ENCODE measurements around the gene NBPF12.
"Not testable (repeated sequence)": the region's sequence is repeated elsewhere in the genome, so short reads cannot be mapped to it uniquely, and the experiment has no call there.

Gene NBPF12, protein sequence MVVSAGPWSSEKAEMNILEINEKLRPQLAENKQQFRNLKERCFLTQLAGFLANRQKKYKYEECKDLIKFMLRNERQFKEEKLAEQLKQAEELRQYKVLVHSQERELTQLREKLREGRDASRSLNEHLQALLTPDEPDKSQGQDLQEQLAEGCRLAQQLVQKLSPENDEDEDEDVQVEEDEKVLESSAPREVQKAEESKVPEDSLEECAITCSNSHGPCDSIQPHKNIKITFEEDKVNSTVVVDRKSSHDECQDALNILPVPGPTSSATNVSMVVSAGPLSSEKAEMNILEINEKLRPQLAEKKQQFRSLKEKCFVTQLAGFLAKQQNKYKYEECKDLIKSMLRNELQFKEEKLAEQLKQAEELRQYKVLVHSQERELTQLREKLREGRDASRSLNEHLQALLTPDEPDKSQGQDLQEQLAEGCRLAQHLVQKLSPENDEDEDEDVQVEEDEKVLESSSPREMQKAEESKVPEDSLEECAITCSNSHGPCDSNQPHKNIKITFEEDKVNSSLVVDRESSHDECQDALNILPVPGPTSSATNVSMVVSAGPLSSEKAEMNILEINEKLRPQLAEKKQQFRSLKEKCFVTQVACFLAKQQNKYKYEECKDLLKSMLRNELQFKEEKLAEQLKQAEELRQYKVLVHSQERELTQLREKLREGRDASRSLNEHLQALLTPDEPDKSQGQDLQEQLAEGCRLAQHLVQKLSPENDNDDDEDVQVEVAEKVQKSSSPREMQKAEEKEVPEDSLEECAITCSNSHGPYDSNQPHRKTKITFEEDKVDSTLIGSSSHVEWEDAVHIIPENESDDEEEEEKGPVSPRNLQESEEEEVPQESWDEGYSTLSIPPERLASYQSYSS (N-terminal part only)

DNA sequence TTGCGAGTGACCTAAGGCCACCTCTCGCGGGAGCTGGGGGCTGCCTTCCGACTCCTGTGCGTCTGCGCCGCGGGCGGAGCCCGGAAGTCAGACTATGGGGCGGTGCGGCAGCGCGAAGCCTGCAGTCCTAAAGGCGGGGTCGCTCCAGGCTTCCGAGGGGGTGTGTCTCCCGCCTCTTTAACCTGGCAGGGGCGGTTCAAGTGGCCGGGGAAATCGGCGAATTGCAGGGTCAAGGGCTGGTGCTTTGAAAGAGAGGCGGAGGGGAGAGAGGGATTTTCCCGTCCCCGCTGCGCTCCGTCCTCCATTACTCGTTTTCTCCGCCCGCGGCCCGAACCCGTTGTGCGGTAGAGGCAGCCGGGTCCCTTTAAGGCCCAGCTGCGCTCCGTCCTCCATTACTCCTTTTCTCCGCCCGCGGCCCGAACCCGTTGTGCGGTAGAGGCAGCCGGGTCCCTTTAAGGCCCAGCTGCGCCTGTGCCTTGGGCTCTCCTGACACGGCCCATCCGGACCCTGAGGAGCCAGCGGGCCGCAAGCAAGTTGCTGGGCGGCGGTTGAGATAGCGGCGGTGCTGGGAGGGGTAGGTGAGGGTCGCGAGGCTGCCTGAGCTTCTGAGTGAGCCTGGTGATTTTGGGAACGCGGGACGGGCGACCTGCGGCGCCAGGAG, at the start of gene NBPF12:
TSS of gene NBPF12 (plus strand) at position 83 of the 661 bp plus-strand sequence. CDS start 21,820 bp downstream, outside the sequence.
- DNase-seq: peak; percentile 81

DNA sequence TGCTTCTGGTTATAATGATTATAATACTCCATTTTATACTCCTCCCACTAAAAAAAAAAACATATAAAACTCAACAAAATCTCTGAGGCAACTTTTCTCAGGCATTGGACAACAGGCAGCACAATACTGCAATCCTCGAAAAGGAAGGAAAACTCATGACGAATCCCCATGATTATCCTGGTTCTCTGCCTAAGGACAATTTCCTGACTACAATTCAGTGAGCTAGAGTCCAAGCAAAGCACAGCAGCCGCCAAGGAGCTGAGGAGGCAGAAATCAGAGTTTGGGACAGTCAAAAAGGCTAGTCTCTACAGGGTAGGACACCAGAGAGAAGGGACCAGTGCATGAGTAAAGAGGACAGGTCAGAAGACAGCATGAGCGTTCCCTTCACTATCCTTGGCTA, 46.8 kb upstream of the NBPF12 start:
- DNase-seq: not testable (repeated sequence)

DNA sequence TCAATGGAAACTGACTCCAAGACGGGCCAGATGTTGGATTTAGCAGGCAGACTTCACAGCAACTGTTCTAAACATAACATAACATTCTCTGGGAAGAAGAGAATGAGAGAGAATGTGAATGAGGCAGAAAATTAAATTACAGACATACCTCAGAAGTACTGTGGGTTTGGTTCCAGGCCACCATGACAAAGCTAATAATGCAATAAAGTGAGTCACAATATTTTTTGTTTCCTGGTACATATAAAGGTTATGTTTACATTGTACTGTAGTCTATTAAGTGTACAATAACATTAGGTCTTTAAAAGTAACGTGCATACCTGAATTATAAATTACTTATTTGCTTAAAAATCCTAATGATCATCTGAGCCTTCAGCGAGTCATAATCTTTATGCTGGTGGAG, 45.8 kb upstream of the NBPF12 start:
- not testable (repeated sequence) for DNase-seq

DNA sequence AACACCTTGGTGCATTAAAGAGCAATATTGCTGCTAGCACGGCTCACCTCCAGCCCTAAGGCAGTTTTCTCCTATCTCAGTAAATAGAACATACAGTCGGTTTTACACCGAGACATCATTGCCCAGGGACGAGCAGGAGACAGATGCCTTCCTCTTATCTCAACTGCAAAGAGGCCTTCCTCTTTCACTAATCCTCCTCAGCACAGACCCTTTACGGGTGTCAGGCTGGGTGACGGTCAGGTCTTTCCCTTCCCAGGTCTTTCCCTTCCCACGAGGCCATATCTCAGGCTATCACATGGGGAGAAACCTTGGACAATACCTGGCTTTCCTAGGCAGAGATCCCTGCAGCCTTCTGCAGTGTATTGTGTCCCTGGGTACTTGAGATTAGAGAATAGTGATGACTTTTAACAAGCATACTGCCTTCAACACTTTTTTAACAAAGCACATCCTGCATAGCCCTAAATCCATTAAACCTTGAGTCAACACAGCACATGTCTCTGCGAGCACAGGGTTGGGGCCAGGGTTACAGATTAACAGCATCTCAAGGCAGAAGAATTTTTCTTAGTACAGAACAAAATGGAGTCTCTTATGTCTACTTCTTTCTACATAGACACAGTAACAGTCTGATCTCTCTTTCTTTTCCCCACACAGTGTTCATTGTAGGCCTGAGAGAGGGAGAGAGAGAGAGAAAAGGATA, 30.4 kb upstream of the NBPF12 start:
- DNase-seq: not testable (repeated sequence)

DNA sequence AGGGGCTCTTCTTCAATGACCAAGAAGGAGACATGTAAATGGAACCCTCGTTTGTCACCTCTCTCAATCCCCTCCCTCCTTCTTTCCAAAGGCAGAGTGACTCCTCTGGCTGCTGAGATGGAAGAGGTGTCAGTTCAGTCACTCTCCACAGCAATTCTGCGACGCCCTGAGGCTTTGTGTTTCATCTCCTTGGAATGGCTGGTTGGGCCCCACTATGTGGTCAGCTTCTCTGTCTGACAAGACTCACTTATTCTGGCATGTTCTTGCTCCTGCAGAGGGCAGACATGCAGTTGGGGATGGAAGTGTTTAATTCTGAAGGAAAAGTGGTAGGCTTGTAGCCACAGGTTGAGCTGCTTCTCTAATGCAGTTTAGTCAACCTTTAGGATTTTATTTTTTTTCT, 25.1 kb upstream of the NBPF12 start:
- not testable (repeated sequence) for DNase-seq

DNA sequence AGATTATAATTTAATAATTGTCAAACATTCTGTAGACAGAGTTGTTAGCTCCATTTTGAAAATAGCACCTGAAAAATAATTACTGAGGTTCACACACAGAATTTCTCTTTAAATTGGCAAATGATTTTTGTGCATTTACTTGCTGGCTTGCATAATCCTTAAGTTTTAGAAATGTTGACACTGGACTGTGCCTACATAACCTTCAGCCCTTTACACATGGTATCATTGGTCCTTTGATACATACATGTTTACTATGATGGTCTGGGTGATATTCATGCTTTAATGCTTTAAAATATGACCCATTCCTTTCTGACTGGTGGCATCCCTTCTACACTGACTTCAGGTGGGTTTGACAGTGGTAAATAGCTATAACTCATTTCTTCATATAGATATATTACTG, 17.3 kb upstream of the NBPF12 start:
- not testable (repeated sequence) for DNase-seq

DNA sequence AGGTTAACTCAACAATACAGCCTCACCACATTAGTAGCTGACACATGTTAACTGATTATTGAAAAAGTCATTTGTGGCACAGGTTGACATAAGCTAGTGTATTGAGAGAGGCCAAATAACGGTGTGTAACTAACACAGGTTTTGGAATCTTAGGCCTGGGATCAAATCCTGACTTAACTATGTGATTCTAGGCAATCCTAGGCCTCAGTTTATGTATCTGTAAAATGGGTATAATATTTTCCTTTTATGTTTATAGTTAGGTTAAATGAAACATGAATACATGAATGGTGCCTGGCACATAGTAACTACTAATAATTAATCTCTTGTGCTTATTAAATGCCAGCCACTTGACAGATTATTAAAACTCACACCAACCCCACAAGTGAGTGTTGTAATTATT, 15.5 kb upstream of the NBPF12 start:
- not testable (repeated sequence) for DNase-seq

DNA sequence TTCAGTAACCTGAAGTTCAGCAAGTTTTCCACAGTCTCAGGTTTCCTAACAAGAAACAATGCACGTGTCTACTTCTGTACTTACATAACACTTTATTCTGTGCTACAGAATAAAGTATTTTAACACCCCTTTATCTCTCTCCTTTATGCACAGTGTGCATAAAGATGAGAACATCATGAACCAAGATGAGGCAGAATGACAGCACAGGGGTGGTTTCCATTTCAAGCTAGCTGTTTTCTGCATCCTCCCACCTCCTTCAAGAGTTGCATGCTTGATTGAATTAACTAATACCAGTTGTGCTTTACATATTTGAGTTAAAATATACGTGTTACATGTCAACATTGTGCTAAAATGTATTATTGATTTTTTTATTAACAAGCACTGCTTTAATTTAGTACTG, 14.0 kb upstream of the NBPF12 start:
- DNase-seq: not testable (repeated sequence)

DNA sequence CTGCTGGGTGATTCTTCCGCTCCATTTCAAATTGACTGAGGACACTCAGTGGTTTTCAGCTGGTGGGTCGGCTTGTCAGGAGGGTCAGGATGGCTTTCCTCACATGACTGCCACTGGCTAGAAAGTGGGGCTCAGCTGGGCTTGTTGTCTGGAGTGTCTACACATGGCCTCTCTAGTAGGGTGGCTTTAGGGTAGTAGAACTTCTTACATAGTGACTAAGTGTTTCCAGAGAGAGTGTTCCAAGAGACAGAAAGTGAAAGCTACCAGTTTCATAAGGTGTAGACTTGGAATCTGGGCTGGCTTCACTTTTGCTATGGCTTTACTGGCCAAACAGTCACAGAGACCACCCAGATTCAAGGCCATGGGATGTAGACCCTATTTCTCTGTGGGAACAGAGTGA, 11.7 kb upstream of the NBPF12 start:
- DNase-seq: not testable (repeated sequence)

DNA sequence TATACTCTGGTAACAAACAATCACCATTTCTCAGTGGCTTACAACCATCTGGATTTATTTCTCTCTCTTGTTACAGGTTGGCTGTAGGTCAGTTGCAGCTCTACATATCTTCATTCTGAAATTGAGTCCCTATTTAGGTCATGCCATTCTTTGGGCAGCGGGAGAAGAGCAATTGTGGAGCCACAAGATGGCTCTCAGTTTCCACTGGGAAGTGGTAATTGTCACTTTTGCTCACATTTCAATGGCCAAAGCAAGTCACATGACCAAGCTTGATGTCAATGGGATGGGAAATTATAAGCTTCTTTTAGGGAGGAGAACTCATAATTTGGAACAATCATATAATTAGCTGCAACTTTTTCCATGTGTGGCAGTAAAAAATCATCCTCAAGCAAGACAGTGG, 7.9 kb upstream of the NBPF12 start:
- not testable (repeated sequence) for DNase-seq

DNA sequence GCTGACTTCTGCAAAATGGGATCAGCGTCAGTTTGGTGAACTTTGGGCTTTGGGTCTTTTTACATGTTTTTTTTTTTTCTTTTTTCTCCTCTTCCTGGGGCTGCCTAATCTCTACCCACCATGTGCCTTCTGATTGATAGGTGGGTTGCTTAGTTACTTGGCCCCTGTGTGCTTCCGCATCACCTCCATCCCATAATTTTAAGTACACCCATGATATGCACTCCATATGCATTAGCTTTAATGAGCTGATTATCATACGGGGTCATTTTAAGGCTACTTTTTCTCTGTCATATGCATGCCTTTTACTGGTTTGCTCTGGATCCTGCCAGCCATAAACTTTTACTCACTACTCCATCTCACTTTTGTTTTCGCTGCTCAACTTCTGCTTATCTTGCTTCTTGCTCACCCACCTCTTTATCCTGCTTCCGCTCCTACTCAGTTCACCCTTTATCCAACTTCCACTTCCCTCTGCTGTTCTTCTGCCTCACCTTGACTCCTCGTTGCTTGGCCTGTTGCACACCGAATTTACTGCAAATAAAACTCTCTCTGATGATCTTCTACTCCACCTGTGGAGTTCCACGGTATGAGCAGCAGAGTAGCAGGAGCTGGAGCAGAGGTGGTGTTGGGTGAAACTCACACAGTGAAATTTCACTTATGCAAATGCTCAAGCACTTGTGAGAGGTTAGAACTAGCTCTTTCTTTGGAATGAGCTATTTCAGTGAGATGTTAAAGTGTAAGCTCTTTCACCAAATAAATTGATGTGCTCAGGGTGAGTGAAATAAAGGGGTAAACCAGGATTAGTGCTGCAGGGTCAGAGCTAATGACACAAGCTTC, 3.5 kb upstream of the NBPF12 start:
- not testable (repeated sequence) for DNase-seq

DNA sequence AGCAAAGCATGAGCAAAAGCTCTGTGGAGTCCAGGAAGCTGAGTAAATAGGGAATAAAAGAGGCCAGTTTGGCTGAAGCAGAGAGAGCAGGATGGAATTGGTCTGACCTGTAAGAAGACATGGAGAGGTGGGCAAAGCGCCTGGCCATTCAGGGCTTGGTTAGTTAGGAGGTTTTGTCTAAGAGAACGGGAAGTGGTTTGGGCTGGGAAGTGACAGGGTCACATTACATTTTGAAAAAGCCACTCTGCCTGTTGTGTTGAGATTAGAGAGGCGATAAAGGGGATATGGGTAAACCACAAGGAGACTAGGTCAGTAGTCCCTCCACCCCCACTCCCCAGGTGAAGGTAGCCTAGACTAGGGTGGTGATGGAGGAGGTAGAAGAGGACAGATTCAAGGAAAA, 662 bp upstream of the NBPF12 start:
- DNase-seq: not testable (repeated sequence)

DNA sequence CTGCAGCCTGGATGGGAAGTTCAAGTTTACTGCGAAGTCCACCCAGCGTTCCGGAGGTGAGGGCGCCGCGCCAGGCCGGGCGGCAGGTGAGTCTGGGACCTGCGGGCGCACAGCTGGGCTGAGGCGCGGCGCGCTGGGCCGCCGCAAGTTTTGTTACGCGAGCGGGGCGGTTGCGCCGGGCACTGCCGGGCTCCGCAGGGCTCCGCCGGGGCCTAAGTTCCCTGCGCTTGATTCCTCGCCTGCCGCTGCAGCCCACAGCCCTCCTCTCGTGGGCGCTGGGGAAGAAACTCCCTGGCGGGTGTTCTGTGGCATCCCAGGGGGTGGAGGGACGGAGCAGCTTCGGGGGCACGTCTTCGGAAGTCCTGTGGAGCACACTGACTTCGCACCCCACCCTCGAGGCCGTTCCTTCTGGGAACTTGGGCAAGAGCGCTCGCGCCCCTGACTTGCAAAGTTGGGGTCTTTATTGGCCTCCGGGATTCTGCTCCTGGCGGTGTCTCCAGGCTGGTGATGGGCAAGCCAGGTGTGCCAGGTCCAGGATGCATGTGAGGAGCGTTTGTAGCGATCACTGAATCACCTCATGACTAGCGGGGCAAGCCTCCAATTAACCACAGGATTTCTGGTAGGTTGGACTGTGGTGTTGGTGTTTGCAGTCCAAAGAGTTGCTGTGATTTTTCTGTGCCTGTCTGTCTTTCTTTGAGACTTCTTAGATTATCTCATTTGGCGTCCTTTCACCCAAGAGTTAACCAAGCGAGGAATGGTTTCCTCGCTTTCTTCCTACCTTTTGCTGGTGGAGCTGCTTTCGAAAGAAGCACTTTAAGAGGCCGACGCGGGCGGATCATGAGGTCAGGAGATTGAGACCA, 1.0 kb downstream of the NBPF12 start:
- DNase-seq: peak; percentile 8

DNA sequence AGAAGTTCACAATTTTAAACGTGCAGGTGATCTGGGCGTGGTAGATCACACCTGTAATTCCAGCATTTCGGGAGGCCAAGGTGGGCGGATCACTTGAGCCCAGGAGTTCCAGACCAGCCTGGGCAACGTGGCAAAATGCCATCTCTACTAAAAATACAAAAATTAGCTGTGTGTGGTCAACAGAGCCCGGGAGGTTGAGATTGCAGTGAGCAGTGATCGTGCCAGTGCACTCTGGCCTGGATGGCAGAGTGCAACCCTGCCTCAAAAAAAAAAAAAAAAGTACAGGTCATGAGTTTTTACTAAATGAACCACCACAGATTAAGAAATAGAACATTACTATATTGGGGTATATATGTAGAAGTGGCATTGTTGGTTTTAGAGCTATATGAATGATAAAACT, 2.2 kb downstream of the NBPF12 start:
- not testable (repeated sequence) for DNase-seq

DNA sequence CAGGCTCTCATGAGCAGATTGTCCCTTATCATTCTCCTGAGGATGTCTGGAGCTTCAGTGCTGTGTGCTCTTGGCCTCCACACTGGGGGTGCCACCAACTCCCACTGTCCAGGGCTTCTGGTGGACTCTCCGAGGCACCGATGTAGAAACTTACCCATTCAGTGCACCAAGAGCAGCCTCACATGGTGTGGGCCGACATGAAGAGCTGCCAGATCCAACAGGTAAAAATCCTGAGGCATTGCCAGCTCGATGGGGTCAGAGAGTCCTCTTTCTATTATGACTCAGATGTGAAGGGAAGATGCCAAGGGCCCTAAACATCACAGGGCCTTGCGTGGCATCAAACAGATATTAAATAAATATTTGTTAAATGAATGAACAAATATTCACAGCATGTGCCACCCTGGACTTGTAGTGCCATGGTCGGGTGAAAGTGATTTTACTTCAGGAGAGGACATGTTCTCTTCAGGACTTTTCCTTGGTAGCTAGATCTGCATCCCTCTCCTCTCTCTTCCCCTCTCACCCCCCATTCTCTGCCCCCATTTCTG, 5.3 kb downstream of the NBPF12 start:
- DNase-seq: not testable (repeated sequence)

DNA sequence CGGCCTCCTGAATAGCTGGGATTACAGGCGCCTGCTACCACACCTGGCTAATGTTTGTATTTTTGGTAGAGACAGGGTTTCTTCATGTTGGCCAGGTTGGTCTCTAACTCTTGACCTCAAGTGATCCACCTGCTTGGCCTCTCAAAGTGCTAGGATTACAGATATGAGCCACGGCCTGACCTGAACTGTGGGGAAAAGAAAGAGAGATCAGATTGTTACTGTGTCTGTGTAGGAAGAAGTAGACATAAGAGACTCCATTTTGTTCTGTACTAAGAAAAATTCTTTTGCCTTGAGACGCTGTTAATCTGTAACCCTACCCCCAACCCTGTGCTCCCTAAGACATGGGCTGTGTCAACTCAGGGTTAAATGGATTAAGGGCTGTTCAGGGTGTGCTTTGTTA, 10.0 kb downstream of the NBPF12 start:
- DNase-seq: not testable (repeated sequence)

DNA sequence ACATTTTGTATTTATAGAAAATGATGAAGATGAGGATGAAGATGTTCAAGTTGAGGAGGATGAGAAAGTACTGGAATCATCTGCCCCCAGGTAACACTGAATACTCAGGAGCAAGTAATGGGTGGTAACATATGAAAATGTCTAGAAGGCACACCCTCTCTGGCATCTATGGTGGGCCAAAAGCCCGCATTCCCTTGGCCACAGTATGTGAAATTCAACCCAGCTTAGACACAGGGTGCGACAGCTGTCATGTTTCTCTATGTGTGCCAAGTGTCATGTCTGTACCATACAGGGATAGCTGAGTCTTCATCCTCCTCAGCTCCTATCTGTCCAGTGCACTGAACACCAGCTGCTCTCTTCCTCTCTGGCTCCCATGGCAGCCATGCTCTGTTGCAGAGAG, 26.2 kb downstream of the NBPF12 start:
- DNase-seq: not testable (repeated sequence)

DNA sequence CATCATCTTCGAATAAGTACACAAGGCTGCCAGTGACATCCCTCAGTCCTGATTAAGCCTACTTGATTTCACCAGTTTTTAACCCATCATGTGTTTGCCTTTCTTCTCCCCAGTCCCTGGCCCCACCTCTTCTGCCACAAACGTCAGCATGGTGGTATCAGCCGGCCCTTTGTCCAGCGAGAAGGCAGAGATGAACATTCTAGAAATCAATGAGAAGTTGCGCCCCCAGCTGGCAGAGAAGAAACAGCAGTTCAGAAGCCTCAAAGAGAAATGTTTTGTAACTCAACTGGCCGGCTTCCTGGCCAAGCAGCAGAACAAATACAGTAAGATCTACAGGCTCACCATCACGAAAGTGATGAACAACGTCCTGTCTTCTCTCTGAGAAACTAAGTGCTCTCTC, 28.2 kb downstream of the NBPF12 start:
- DNase-seq: not testable (repeated sequence)

DNA sequence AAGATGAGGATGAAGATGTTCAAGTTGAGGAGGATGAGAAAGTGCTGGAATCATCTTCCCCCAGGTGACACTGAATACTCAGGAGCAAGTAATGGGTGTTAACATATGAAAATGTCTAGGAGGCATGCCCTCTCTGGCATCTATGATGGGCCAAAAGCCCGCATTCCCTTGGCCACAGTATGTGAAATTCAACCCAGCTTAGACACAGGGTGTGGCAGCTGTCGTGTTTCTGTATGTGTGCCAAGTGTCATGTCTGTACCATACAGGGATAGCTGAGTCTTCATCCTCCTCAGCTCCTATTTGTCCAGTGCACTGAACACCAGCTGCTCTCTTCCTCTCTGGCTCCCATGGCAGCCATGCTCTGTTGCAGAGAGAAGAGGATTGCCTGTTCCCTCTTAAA, 32.5 kb downstream of the NBPF12 start:
- DNase-seq: not testable (repeated sequence)

DNA sequence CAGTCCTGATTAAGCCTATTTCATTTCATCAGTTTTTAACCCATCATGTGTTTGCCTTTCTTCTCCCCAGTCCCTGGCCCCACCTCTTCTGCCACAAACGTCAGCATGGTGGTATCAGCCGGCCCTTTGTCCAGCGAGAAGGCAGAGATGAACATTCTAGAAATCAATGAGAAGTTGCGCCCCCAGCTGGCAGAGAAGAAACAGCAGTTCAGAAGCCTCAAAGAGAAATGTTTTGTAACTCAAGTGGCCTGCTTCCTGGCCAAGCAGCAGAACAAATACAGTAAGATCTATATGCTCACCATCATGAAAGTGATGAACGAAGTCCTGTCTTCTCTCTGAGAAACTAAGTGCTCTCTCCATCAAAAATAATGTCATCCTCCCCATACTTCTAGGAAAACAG, 34.6 kb downstream of the NBPF12 start:
- not testable (repeated sequence) for DNase-seq

Measured in stimulated activated CD4-positive, alpha-beta T cell treated with anti-CD3 and anti-CD28 coated beads, Interleukin-1b, Interleukin-23, amount 100 ng/mL, for 48 hours (primary cell).